BJ (cell line): ENCODE data around the gene CAMTA2. TPM values are rescaled to one million over a fixed set of nuclear protein-coding genes. Genes with fewer than 3 reads are reported as not detected.

ENCODE experiments used
- CTCF ChIA-PET: fragments of 350-600 bp; formaldehyde crosslinking; extraction: SDS; loops from one replicate; lab custom pipeline; 2021; ENCODE audit warnings: antibody characterized with exemption, inconsistent platforms; lab: Yijun Ruan, JAX
- POLR2A ChIA-PET: fragments of 300-600 bp; sonication (Branson Sonifier 250); formaldehyde crosslinking; extraction: SDS; loops from one replicate; lab custom pipeline; 2021; ENCODE audit warnings: antibody characterized with exemption; lab: Charles Lee
- DNase-seq: peaks from one replicate; pipeline ENCODE4 v3.0.0-alpha.2; 2011; ENCODE audit warnings: low read depth
- H3K27me3 ChIP-seq: 2 replicates; pipeline ENCODE4 v1.6.0; 2011; ENCODE audit warnings: low read length; ENCODE audit not compliant: control insufficient read depth, insufficient read depth
- H3K36me3 ChIP-seq: 2 replicates; pipeline ENCODE4 v1.5.1; 2011; ENCODE audit warnings: low read length; ENCODE audit not compliant: control insufficient read depth, insufficient read depth
- H3K4me3 ChIP-seq: 2 replicates; pipeline ENCODE4 v1.5.1; 2011; ENCODE audit warnings: low read depth, mild to moderate bottlenecking, control low read depth, low read length
- CTCF ChIP-seq: IDR thresholded peaks from 2 replicates; pipeline ENCODE4 v1.5.1; 2011; ENCODE audit warnings: low read depth, mild to moderate bottlenecking, control low read depth, inconsistent platforms, low read length, moderate library complexity; ENCODE audit not compliant: insufficient read depth
- polyA plus RNA-seq: library from polyadenylated mRNA; depleted of rRNA; stranded (reverse); fragments of >200 nt; gene quantifications from 2 replicates; pipeline ENCODE4 v1.2.3, GENCODE V29; 2011

CAMTA2 gene
- polyA plus RNA-seq, 1 experiment, result 65.6 TPM

- CTCF ChIA-PET, result interaction anchor here (0.6 to 1.2 kb wide), 3 partner anchors 11 to 230 kb away, joined by 3 to 5 read pairs (median 4); no protein-coding TSS in a partner anchor
- no peak for DNase-seq
Observed at GRCh38 chr17:5019475-5019956, 32.0 kb upstream of the CAMTA2 start.

GRCh38 chr17:5014357-5014756 is 26.9 kb upstream of the CAMTA2 start:
- DNase-seq, result no peak
- TF ChIP-seq CTCF, result no peak
- H3K36me3 ChIP-seq, result peaks cover 42% of the 10 kb centered on the region
- H3K27me3 ChIP-seq, result no peaks in the 10 kb centered on the region
- ChIA-PET POLR2A (no interaction called here), CTCF (no interaction called here)
- H3K4me3 ChIP-seq, result no peak overlapping the region

More at GRCh38 chr17:5019475-5019956, 32.0 kb upstream of the CAMTA2 start:
- no peaks in the 10 kb centered on the region for H3K27me3 ChIP-seq
- H3K36me3 ChIP-seq, result peaks cover 40% of the 10 kb centered on the region
- POLR2A ChIA-PET, result no interaction called here
- no peak overlapping the region for H3K4me3 ChIP-seq
- TF ChIP-seq CTCF, result 0 out of 2 replicates have a peak, but pooled peaks have one; percentile 10

GRCh38 chr17:5011928-5012327 is 24.5 kb upstream of the CAMTA2 start:
- Histone ChIP-seq H3K4me3 (no peak overlapping the region), H3K27me3 (no peaks in the 10 kb centered on the region), H3K36me3 (peaks cover 52% of the 10 kb centered on the region)
- TF ChIP-seq CTCF, result no peak
- DNase-seq, result no peak
- POLR2A ChIA-PET, result no interaction called here
- CTCF ChIA-PET, result no interaction called here

- DNase-seq, result no peak
- TF ChIP-seq CTCF, result no peak
- POLR2A ChIA-PET, result no interaction called here
- CTCF ChIA-PET, result no interaction called here
- Histone ChIP-seq H3K4me3 (no peak overlapping the region), H3K36me3 (peaks cover 54% of the 10 kb centered on the region), H3K27me3 (no peaks in the 10 kb centered on the region)
Observed at GRCh38 chr17:5003214-5003867, 15.9 kb upstream of the CAMTA2 start.

GRCh38 chr17:5002121-5002788 is 14.8 kb upstream of the CAMTA2 start:
- POLR2A ChIA-PET, result no interaction called here

More at GRCh38 chr17:5002121-5002788, 14.8 kb upstream of the CAMTA2 start:
- Histone ChIP-seq H3K4me3 (no peak overlapping the region), H3K36me3 (peaks cover 45% of the 10 kb centered on the region), H3K27me3 (no peaks in the 10 kb centered on the region)
- CTCF ChIA-PET, result interaction anchor here (1.4 kb wide), 1 partner anchor 28 kb away, joined by 4 read pairs; no protein-coding TSS in a partner anchor
- DNase-seq, result no peak
- TF ChIP-seq CTCF, result no peak
